Stomach (tissue), 9 donors: ENCODE data around the gene USP12. TPM values are rescaled to one million over a fixed set of nuclear protein-coding genes. Genes with fewer than 3 reads are reported as not detected.

Experiments
- DNase-seq, 2 donors: peaks; one replicate each; pipeline versions ENCODE4 v3.0.0 to v3.0.0-alpha.2; 2013 to 2019
- H3K27ac ChIP-seq, 5 donors: fragments of 200-600 bp in 4 of 5; sonication (generic) in 4 of 5; one replicate each; pipeline ENCODE4 v1.5.1; 2013 to 2019; ENCODE audit warnings: mild to moderate bottlenecking in 1 of 5, moderate library complexity in 1 of 5
- H3K27me3 ChIP-seq, 3 donors: fragments of 200-600 bp; sonication (generic); one replicate each; pipeline ENCODE4 v1.5.1; 2017 to 2019; ENCODE audit warnings: mixed run types in 1 of 3
- H3K36me3 ChIP-seq, 4 donors: fragments of 200-600 bp; sonication (generic); 1 replicate in 3 of 4; 2 replicates in 1 of 4; pipeline ENCODE4 v1.5.1; 2016 to 2019
- H3K4me1 ChIP-seq, 4 donors: fragments of 200-600 bp; sonication (generic); one replicate each; pipeline ENCODE4 v1.5.1; 2016 to 2019
- H3K4me3 ChIP-seq, 4 donors: fragments of 200-600 bp; sonication (generic) in 3 of 4; one replicate each; pipeline ENCODE4 v1.5.1; 2016 to 2019; ENCODE audit warnings: mild to moderate bottlenecking in 1 of 4
- H3K9me3 ChIP-seq, 4 donors: fragments of 200-600 bp; sonication (generic); one replicate each; pipeline ENCODE4 v1.5.1; 2016 to 2019
- EP300 ChIP-seq: sonication (generic); formaldehyde crosslinking; IDR thresholded peaks from one replicate; pipeline ENCODE4 v1.6.1; 2017; ENCODE audit warnings: antibody characterized with exemption
- POLR2A ChIP-seq, 4 donors: fragments of 450-650 bp; IDR thresholded peaks; one replicate each; pipeline ENCODE4 v1.6.1; 2016; ENCODE audit warnings: antibody characterized with exemption in 4 of 4, control low read depth in 2 of 4, mild to moderate bottlenecking in 1 of 4, moderate library complexity in 1 of 4
- POLR2AphosphoS5 ChIP-seq, 3 donors: sonication (generic); formaldehyde crosslinking; IDR thresholded peaks; one replicate each; pipeline ENCODE4 v1.6.1; 2016; ENCODE audit warnings: antibody characterized with exemption in 3 of 3
- WGBS, 5 donors: extraction: QIAGEN DNeasy Blood & Tissue Kit in 3 of 5; methylation state at CpG; one replicate each; pipeline versions ENCODE4 v1.1.5 to v1.1.7; 2013 to 2018; 5-methylcytosine and 5-hydroxymethylcytosine counted together
- intact Hi-C: fragments of 100-400 bp; cut with DNase I; formaldehyde crosslinking; loops from one replicate; pipeline ENCODE4 v1.15.1; 2023; ENCODE audit warnings: low total_unique reads
- polyA plus RNA-seq, 3 donors: library from polyadenylated mRNA; stranded (reverse); fragments of 200-250 nt; gene quantifications; one replicate each; pipeline ENCODE4 v1.2.3, GENCODE V29; 2013
- total RNA-seq, 5 donors: library from RNA; depleted of rRNA; stranded (reverse); fragments of >200 nt; gene quantifications; one replicate each; pipeline versions ENCODE4 v1.1.0 to v1.2.3, GENCODE V29; 2014 to 2016
- TF ChIP-seq, protein P1 (sequence below), 7 experiments: fragments of 450-650 bp in 4 of 7; fragments of 200-600 bp in 3 of 7; sonication (generic) in 3 of 7; IDR thresholded peaks; one replicate each; pipeline ENCODE4 v1.5.1; 2016 to 2019; ENCODE audit warnings: antibody characterized with exemption in 7 of 7, control low read depth in 2 of 7, mild to moderate bottlenecking in 1 of 7
- donor health status: healthy with polysubstance abuse.
- donor health status: Bipolar disorder and iron deficiency.
- donor health status: healthy.

Gene USP12
- total and polyA plus RNA-seq, 8 donors = 6.9 to 59.7 (median 21.6) TPM

GRCh38 chr13:27106144-27106543 is 65.5 kb downstream of the USP12 start:
- no peak for DNase-seq
- intact Hi-C loops = no loop called here
- Histone ChIP-seq H3K27ac (no peak overlapping the region), H3K9me3 (no peaks in the 10 kb centered on the region), H3K36me3 (peaks cover 0 to 34% (median 25%) of the 10 kb centered on the region in 4 donors), H3K4me1 (peaks cover 0 to 14% (median 4%) of the 10 kb centered on the region in 4 donors), H3K27me3 (no peaks in the 10 kb centered on the region), H3K4me3 (no peak overlapping the region)
- no peak for TF ChIP-seq POLR2A (IDR thresholded peaks at IDR 0.05)
- TF ChIP-seq POLR2AphosphoS5 (IDR thresholded peaks at IDR 0.05) = no peak
- whole genome bisulfite sequencing, 5 donors = 92 to 97% (median 96%) methylated on average over 5 of the region's 5 CpGs

DNA sequence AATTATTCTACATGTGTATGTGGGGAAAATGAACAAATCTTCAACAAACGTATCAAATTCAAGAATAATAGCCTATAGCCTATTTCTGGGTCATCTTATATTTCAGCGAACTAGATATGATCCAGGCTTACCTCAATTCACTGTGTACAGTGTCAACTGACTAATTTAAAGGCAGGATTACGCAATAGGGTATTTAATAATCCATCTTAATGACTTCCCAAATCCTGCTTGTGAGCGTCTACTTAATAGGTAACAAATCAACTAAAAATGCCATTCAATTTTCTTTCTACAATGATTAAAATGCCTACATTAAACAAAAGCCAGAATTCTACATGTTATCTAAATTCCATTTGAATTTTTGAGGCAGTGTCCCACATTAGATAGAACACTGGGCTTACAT is 67.0 kb downstream of the USP12 start:
- no peaks in the 10 kb centered on the region for H3K9me3 ChIP-seq
- no peak overlapping the region for H3K27ac ChIP-seq
- intact Hi-C loops = no loop called here
- 54 to 68% (median 64%) methylated on average over 4 of the region's 4 CpGs for WGBS, 5 donors
- H3K36me3 ChIP-seq = peaks cover 0 to 42% (median 25%) of the 10 kb centered on the region in 4 donors
- no peaks in the 10 kb centered on the region for H3K27me3 ChIP-seq
- TF ChIP-seq, protein P1, sequence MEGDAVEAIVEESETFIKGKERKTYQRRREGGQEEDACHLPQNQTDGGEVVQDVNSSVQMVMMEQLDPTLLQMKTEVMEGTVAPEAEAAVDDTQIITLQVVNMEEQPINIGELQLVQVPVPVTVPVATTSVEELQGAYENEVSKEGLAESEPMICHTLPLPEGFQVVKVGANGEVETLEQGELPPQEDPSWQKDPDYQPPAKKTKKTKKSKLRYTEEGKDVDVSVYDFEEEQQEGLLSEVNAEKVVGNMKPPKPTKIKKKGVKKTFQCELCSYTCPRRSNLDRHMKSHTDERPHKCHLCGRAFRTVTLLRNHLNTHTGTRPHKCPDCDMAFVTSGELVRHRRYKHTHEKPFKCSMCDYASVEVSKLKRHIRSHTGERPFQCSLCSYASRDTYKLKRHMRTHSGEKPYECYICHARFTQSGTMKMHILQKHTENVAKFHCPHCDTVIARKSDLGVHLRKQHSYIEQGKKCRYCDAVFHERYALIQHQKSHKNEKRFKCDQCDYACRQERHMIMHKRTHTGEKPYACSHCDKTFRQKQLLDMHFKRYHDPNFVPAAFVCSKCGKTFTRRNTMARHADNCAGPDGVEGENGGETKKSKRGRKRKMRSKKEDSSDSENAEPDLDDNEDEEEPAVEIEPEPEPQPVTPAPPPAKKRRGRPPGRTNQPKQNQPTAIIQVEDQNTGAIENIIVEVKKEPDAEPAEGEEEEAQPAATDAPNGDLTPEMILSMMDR (IDR thresholded peaks at IDR 0.05) = no peak
- TF ChIP-seq POLR2AphosphoS5 (IDR thresholded peaks at IDR 0.05) = no peak
- TF ChIP-seq POLR2A (IDR thresholded peaks at IDR 0.05) = no peak
- TF ChIP-seq EP300 = no peak
- peaks cover 0 to 7% (median 3%) of the 10 kb centered on the region in 4 donors for H3K4me1 ChIP-seq
- H3K4me3 ChIP-seq = no peak overlapping the region
- no peak for DNase-seq

DNA sequence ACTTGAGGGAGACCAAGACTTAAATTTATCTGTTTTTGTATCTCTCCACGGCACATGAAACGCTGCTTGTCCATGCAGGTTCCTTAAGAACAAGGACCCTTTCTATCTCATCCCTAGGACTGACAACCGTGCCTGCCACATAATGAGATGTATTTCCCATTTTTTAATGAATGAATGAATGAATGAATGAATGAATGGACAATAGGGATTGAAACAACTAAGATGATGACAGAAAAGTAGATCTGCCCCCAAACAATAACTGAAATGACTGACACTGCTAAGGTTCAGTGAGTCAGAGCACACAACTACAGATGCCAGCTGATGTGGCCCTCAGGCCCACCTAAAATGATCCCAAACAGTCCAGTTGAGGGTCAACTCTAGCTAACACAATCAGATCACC is 69.8 kb downstream of the USP12 start:
- Histone ChIP-seq H3K27ac (no peak overlapping the region), H3K27me3 (no peaks in the 10 kb centered on the region), H3K4me1 (peaks cover 0 to 17% (median 4%) of the 10 kb centered on the region in 4 donors), H3K4me3 (no peak overlapping the region), H3K36me3 (peaks cover 0 to 42% (median 28%) of the 10 kb centered on the region in 4 donors), H3K9me3 (no peaks in the 10 kb centered on the region)
- intact Hi-C loops = no loop called here
- WGBS, 5 donors = 95 to 100% (median 97%) methylated on average over 3 of the region's 3 CpGs
- DNase-seq = no peak
- TF ChIP-seq EP300 (no peak), POLR2A (IDR thresholded peaks at IDR 0.05) (no peak), POLR2AphosphoS5 (IDR thresholded peaks at IDR 0.05) (no peak)
- TF ChIP-seq, protein P1 (IDR thresholded peaks at IDR 0.05) = no peak

DNA sequence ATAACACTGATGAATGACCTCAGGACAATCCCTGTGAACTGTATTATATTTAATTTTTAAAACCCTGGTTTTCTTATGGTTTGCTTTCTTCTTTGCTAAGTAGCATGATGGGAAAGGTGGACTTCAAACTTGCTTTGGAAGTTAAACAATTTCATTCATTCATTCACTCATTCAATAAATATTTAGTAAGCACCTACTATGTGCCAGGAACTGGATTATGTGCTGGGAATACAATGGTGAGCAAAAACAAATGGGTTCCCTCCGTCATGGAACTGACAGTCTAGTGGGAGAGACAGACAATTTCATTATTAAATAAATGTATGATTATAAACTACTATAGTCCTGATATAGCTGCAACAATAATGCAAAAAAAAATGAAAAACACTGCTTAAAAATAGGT is 70.3 kb downstream of the USP12 start:
- Histone ChIP-seq H3K36me3 (peaks cover 0 to 42% (median 28%) of the 10 kb centered on the region in 4 donors), H3K27ac (no peak overlapping the region), H3K4me1 (peaks cover 0 to 17% (median 4%) of the 10 kb centered on the region in 4 donors), H3K9me3 (no peaks in the 10 kb centered on the region), H3K27me3 (no peaks in the 10 kb centered on the region), H3K4me3 (no peak overlapping the region)
- no peak for TF ChIP-seq EP300
- no peak for TF ChIP-seq POLR2A (IDR thresholded peaks at IDR 0.05)
- TF ChIP-seq, protein P1 (IDR thresholded peaks at IDR 0.05) = no peak
- no peak for TF ChIP-seq POLR2AphosphoS5 (IDR thresholded peaks at IDR 0.05)
- no peak for DNase-seq
- 92 to 100% (median 98%) methylated on average over 1 of the region's 1 CpG for WGBS, 5 donors
- intact Hi-C loops = no loop called here

- peaks cover 0 to 11% (median 0%) of the 10 kb centered on the region in 4 donors for H3K4me1 ChIP-seq
- no peaks in the 10 kb centered on the region for H3K27me3 ChIP-seq
- peaks cover 0 to 48% (median 36%) of the 10 kb centered on the region in 4 donors for H3K36me3 ChIP-seq
- intact Hi-C loops = no loop called here
- H3K9me3 ChIP-seq = no peaks in the 10 kb centered on the region
- DNase-seq = no peak
- no peak overlapping the region for H3K4me3 ChIP-seq
- no peak overlapping the region for H3K27ac ChIP-seq
- TF ChIP-seq, protein P1 (IDR thresholded peaks at IDR 0.05) = no peak
- no peak for TF ChIP-seq EP300
- no peak for TF ChIP-seq POLR2AphosphoS5 (IDR thresholded peaks at IDR 0.05)
- TF ChIP-seq POLR2A (IDR thresholded peaks at IDR 0.05) = no peak
Observed at GRCh38 chr13:27097691-27098090, 73.9 kb downstream of the USP12 start.
